Subcutaneous adipose tissue (tissue), 4 donors: ENCODE data around the gene IMPG2. TPM values are rescaled to one million over a fixed set of nuclear protein-coding genes. Genes with fewer than 3 reads are reported as not detected.

Source experiments
- CTCF ChIP-seq: fragments of 450-650 bp; IDR thresholded peaks from one replicate; pipeline ENCODE4 v1.5.1; 2016; ENCODE audit warnings: low read depth, mild to moderate bottlenecking, control low read depth, antibody characterized with exemption, moderate library complexity
- total RNA-seq, 4 donors: library from RNA; depleted of rRNA; stranded (reverse); fragments of >200 nt; gene quantifications; one replicate each; pipeline ENCODE4 v1.1.0, GENCODE V29; 2016

IMPG2 gene
- total RNA-seq, 4 donors from 2014 or later: 0.22 to 0.38 (median 0.33) TPM

GRCh38 chr3:101184111-101184510 lies 136.3 kb downstream of the IMPG2 start:
- no peak for TF ChIP-seq CTCF

- no peak for TF ChIP-seq CTCF
These were observed 137.2 kb downstream of the IMPG2 start for GRCh38 chr3:101183151-101183550.

- no peak for TF ChIP-seq CTCF
These were observed 137.6 kb downstream of the IMPG2 start for GRCh38 chr3:101182734-101183133.

GRCh38 chr3:101181801-101182200 lies 138.6 kb downstream of the IMPG2 start:
- TF ChIP-seq CTCF: no peak

GRCh38 chr3:101179637-101180036 lies 140.7 kb downstream of the IMPG2 start:
- TF ChIP-seq CTCF: no peak

GRCh38 chr3:101177577-101177976 lies 142.8 kb downstream of the IMPG2 start:
- TF ChIP-seq CTCF: no peak

Other genes with a start within 250 kb of the IMPG2 start
- gene SENP7, start 192.6 kb upstream of the IMPG2 start, total RNA-seq: 10 to 100 TPM; 22.6 to 40.5 (median 29.2) TPM
- 10 to 100 TPM; 10.9 to 29.7 (median 16.9) TPM for gene TRMT10C, start 241.3 kb upstream of the IMPG2 start, total RNA-seq